OCI-LY7 (cell line): ENCODE data around the gene TRPV6.

Experiments
- CTCF ChIP-seq: fragments of 200-600 bp; sonication (generic); conservative IDR thresholded peaks from 2 replicates; pipeline ENCODE4 v1.5.1; 2014; ENCODE audit warnings: mild to moderate bottlenecking, antibody characterized with exemption, low read length, moderate library complexity, mixed read lengths
- EZH2phosphoT487 ChIP-seq: fragments of 200-600 bp; sonication (generic); IDR thresholded peaks from 2 replicates; pipeline ENCODE4 v1.6.1; 2018; ENCODE audit warnings: low read depth, borderline replicate concordance, mild to moderate bottlenecking, mixed run types, antibody characterized with exemption, low read length, moderate library complexity, mixed read lengths

- TF ChIP-seq CTCF = no peak
- TF ChIP-seq EZH2phosphoT487 = no peak
These were observed 20.4 kb downstream of the TRPV6 start for GRCh38 chr7:142864980-142865747.
